Activated T-cell treated with anti-CD3 and anti-CD28 coated beads, Interleukin-2, amount 50 U/mL, for 48 hours (primary cell): ENCODE results near the gene AGT.
"Not testable (repeated sequence)": the region's sequence is repeated elsewhere in the genome, so short reads cannot be mapped to it uniquely, and the experiment has no call there.

Experiments
- DNase-seq, 2 experiments: peaks; one replicate each; pipeline ENCODE4 v3.0.0-alpha.2; 2020

The AGT gene

GRCh38 chr1:230743899-230744298, 30.0 kb upstream of the AGT start:
- DNase-seq: no peak

- no peak for DNase-seq
Measured at GRCh38 chr1:230739564-230740290, 25.8 kb upstream of the AGT start.

- no peak for DNase-seq
Measured at GRCh38 chr1:230737622-230738262, 23.8 kb upstream of the AGT start.

GRCh38 chr1:230735447-230735846, 21.5 kb upstream of the AGT start:
- DNase-seq: no peak

- no peak for DNase-seq
Measured at GRCh38 chr1:230730977-230731376, 17.1 kb upstream of the AGT start.

GRCh38 chr1:230728710-230729392, 14.9 kb upstream of the AGT start:
- no peak for DNase-seq

GRCh38 chr1:230725256-230726012, 11.5 kb upstream of the AGT start:
- no peak for DNase-seq

GRCh38 chr1:230721849-230722522, 8.1 kb upstream of the AGT start:
- not testable (repeated sequence) for DNase-seq

- no peak for DNase-seq
Measured at GRCh38 chr1:230717251-230717650, 3.3 kb upstream of the AGT start.

- not testable (repeated sequence) for DNase-seq
Measured at GRCh38 chr1:230716453-230716852, 2.5 kb upstream of the AGT start.

- no peak for DNase-seq
Measured at GRCh38 chr1:230715510-230715909, 1.6 kb upstream of the AGT start.

GRCh38 chr1:230713547-230713914, 391 bp downstream of the AGT start:
- DNase-seq: no peak

- no peak for DNase-seq
Measured at GRCh38 chr1:230713138-230713537, 784 bp downstream of the AGT start.

- DNase-seq: no peak
Measured at GRCh38 chr1:230712470-230712942, 1.4 kb downstream of the AGT start.

GRCh38 chr1:230711245-230711644, 2.7 kb downstream of the AGT start:
- no peak for DNase-seq

- DNase-seq: no peak
Measured at GRCh38 chr1:230710543-230710904, 3.4 kb downstream of the AGT start.

GRCh38 chr1:230709619-230710542, 4.0 kb downstream of the AGT start:
- no peak for DNase-seq

GRCh38 chr1:230708631-230709580, 5.0 kb downstream of the AGT start:
- DNase-seq: no peak

- no peak for DNase-seq
Measured at GRCh38 chr1:230707732-230708630, 5.9 kb downstream of the AGT start.
